Neural progenitor cell (in vitro differentiated cells): ENCODE results near the gene FYB1. TPM values are rescaled to one million over a fixed set of nuclear protein-coding genes. Genes with fewer than 3 reads are reported as not detected.

ENCODE experiments used
- DNase-seq: peaks from one replicate; pipeline ENCODE4 v3.0.0-alpha.2; 2016; ENCODE audit warnings: low spot score
- H2AFZ ChIP-seq: fragments of 200-600 bp; sonication (generic); replicated peaks from 2 replicates; pipeline ENCODE4 v1.6.1; 2016; ENCODE audit warnings: antibody characterized with exemption
- H3F3A ChIP-seq: fragments of 200-600 bp; sonication (generic); 2 replicates; pipeline ENCODE4 v1.6.1; 2016; ENCODE audit warnings: antibody characterized with exemption, low read depth
- H3K27ac ChIP-seq: fragments of 200-600 bp; sonication (generic); 2 replicates; pipeline ENCODE4 v1.5.1; 2016; ENCODE audit warnings: mild to moderate bottlenecking
- H3K27me3 ChIP-seq: fragments of 200-600 bp; sonication (generic); 2 replicates; pipeline ENCODE4 v1.6.1; 2016; ENCODE audit warnings: mild to moderate bottlenecking, moderate library complexity
- H3K36me3 ChIP-seq: fragments of 200-600 bp; sonication (generic); 2 replicates; pipeline ENCODE4 v1.5.1; 2016
- H3K4me1 ChIP-seq: fragments of 200-600 bp; sonication (generic); 2 replicates; pipeline ENCODE4 v1.6.1; 2016; ENCODE audit warnings: mixed run types
- H3K4me2 ChIP-seq: fragments of 200-600 bp; sonication (generic); 2 replicates; pipeline ENCODE4 v1.6.1; 2016
- H3K4me3 ChIP-seq: fragments of 200-600 bp; sonication (generic); 2 replicates; pipeline ENCODE4 v1.5.1; 2016
- H3K79me2 ChIP-seq: fragments of 200-600 bp; sonication (generic); 2 replicates; pipeline ENCODE4 v1.6.1; 2016; ENCODE audit warnings: low read depth
- H3K9ac ChIP-seq: fragments of 200-600 bp; sonication (generic); 2 replicates; pipeline ENCODE4 v1.6.1; 2016
- H3K9me3 ChIP-seq: fragments of 200-600 bp; sonication (generic); 2 replicates; pipeline ENCODE4 v1.5.1; 2016; ENCODE audit warnings: low read depth
- H4K20me1 ChIP-seq: fragments of 200-600 bp; sonication (generic); 2 replicates; pipeline ENCODE4 v1.6.1; 2016; ENCODE audit warnings: low read depth
- H3K27ac Mint-ChIP-seq: 3 replicates; pipeline ENCODE4 v1.8.0; 2021; ENCODE audit warnings: mixed read lengths
- H3K27me3 Mint-ChIP-seq: 2 replicates; pipeline ENCODE4 v1.8.0; 2022; ENCODE audit warnings: low read depth, mild to moderate bottlenecking, inconsistent platforms, moderate library complexity, mixed read lengths; ENCODE audit not compliant: insufficient read depth
- H3K36me3 Mint-ChIP-seq: 3 replicates; pipeline ENCODE4 v1.8.0; 2021; ENCODE audit warnings: mixed read lengths
- H3K4me1 Mint-ChIP-seq: 3 replicates; pipeline ENCODE4 v1.8.0; 2021; ENCODE audit warnings: mixed read lengths
- H3K4me3 Mint-ChIP-seq: 3 replicates; pipeline ENCODE4 v1.8.0; 2021; ENCODE audit warnings: mild to moderate bottlenecking, moderate library complexity, mixed read lengths
- H3K9me3 Mint-ChIP-seq: 3 replicates; pipeline ENCODE4 v1.8.0; 2020; ENCODE audit warnings: mixed read lengths
- CTCF ChIP-seq: fragments of 200-600 bp; sonication (generic); IDR thresholded peaks from 2 replicates; pipeline ENCODE4 v1.5.1; 2017; ENCODE audit warnings: antibody characterized with exemption, mild to moderate bottlenecking
- EZH2 ChIP-seq: fragments of 200-600 bp; sonication (generic); IDR thresholded peaks from 2 replicates; pipeline ENCODE4 v1.6.1; 2017; ENCODE audit warnings: antibody characterized with exemption, mild to moderate bottlenecking, moderate library complexity
- EZH2phosphoT487 ChIP-seq: fragments of 200-600 bp; sonication (generic); IDR thresholded peaks from 2 replicates; pipeline ENCODE4 v1.6.1; 2017; ENCODE audit warnings: antibody characterized with exemption
- total RNA-seq: library from RNA; depleted of rRNA; stranded (reverse); fragments of >200 nt; gene quantifications from 2 replicates; pipeline ENCODE4 v1.2.3, GENCODE V29; 2015; ENCODE audit warnings: low replicate concordance

FYB1 gene
- total RNA-seq, 1 donor from 2014 or later: not detected

GRCh38 chr5:39253196-39253595 is 33.8 kb upstream of the FYB1 start:
- Histone ChIP-seq H3K36me3 (no peaks in the 10 kb centered on the region), H3K27me3 (no peaks in the 10 kb centered on the region), H3K4me1 (no peaks in the 10 kb centered on the region), H3K79me2 (no peaks in the 10 kb centered on the region), H2AFZ (no peak overlapping the region), H3K4me2 (no peak overlapping the region), H3F3A (no peaks in the 10 kb centered on the region), H3K27ac (no peak overlapping the region), H3K9ac (no peak overlapping the region), H3K4me3 (no peak overlapping the region), H3K9me3 (no peaks in the 10 kb centered on the region), H4K20me1 (no peaks in the 10 kb centered on the region)
- no peak for TF ChIP-seq EZH2phosphoT487
- no peak for TF ChIP-seq EZH2
- no peak for TF ChIP-seq CTCF
- Mint-ChIP-seq H3K36me3 (no peaks in the 10 kb centered on the region), H3K4me1 (no peaks in the 10 kb centered on the region), H3K27me3 (no peaks in the 10 kb centered on the region), H3K4me3 (no peak overlapping the region), H3K27ac (no peak overlapping the region), H3K9me3 (no peaks in the 10 kb centered on the region)
- DNase-seq: no peak

GRCh38 chr5:39249564-39250274 is 30.4 kb upstream of the FYB1 start:
- Mint-ChIP-seq H3K4me1 (no peaks in the 10 kb centered on the region), H3K36me3 (no peaks in the 10 kb centered on the region), H3K27ac (no peak overlapping the region), H3K27me3 (no peaks in the 10 kb centered on the region), H3K4me3 (no peak overlapping the region), H3K9me3 (no peaks in the 10 kb centered on the region)
- Histone ChIP-seq H4K20me1 (no peaks in the 10 kb centered on the region), H3K4me1 (no peaks in the 10 kb centered on the region), H3K27ac (no peak overlapping the region), H3K9me3 (no peaks in the 10 kb centered on the region), H3K4me2 (no peak overlapping the region), H3K27me3 (no peaks in the 10 kb centered on the region), H3F3A (no peaks in the 10 kb centered on the region), H3K36me3 (no peaks in the 10 kb centered on the region), H3K4me3 (no peak overlapping the region), H2AFZ (no peak overlapping the region), H3K9ac (no peak overlapping the region), H3K79me2 (no peaks in the 10 kb centered on the region)
- TF ChIP-seq CTCF (no peak), EZH2phosphoT487 (no peak), EZH2 (no peak)
- DNase-seq: no peak

GRCh38 chr5:39249069-39249468 is 29.7 kb upstream of the FYB1 start:
- H3K4me1 Mint-ChIP-seq: no peaks in the 10 kb centered on the region
- no peaks in the 10 kb centered on the region for H3K36me3 ChIP-seq
- no peaks in the 10 kb centered on the region for H3K9me3 Mint-ChIP-seq
- H3K79me2 ChIP-seq: no peaks in the 10 kb centered on the region
- H3K27ac Mint-ChIP-seq: no peak overlapping the region
- DNase-seq: no peak
- TF ChIP-seq EZH2: no peak
- TF ChIP-seq EZH2phosphoT487: no peak
- no peak for TF ChIP-seq CTCF
- H3K4me1 ChIP-seq: no peaks in the 10 kb centered on the region
- no peak overlapping the region for H3K9ac ChIP-seq
- no peak overlapping the region for H3K4me3 Mint-ChIP-seq
- H4K20me1 ChIP-seq: no peaks in the 10 kb centered on the region
- H3F3A ChIP-seq: no peaks in the 10 kb centered on the region
- H3K4me2 ChIP-seq: no peak overlapping the region
- H3K27me3 Mint-ChIP-seq: no peaks in the 10 kb centered on the region
- no peak overlapping the region for H2AFZ ChIP-seq
- no peaks in the 10 kb centered on the region for H3K9me3 ChIP-seq
- no peaks in the 10 kb centered on the region for H3K36me3 Mint-ChIP-seq
- H3K27me3 ChIP-seq: no peaks in the 10 kb centered on the region
- H3K4me3 ChIP-seq: no peak overlapping the region
- no peak overlapping the region for H3K27ac ChIP-seq
